HepG2 (cell line): ENCODE results near the gene GTF2I. TPM values are rescaled to one million over a fixed set of nuclear protein-coding genes. Genes with fewer than 3 reads are reported as not detected.

Source experiments
- ATAC-seq: fragments of 200-7000 bp; cut with Tn5 transposase; 3 replicates; pipeline ENCODE4 v1.9.1; 2020; ENCODE audit warnings: mild to moderate bottlenecking, moderate library complexity
- BruUV-seq: library from RNA; stranded (reverse); fragments of 400-500 nt; replicated peaks from 2 replicates; lab custom pipeline; 2021; lab: Mats Ljungman, UMichigan
- CTCF ChIA-PET: fragments of 300-600 bp; formaldehyde crosslinking; extraction: SDS; loops from one replicate; lab custom pipeline; 2021; ENCODE audit warnings: low total read pairs, inconsistent platforms, low intra/inter-chr PET ratio; lab: Yijun Ruan, JAX
- POLR2A ChIA-PET: fragments of 350-600 bp; sonication (Branson Sonifier 250); formaldehyde crosslinking; loops from one replicate; lab custom pipeline; 2020; ENCODE audit warnings: antibody characterized with exemption, inconsistent platforms; lab: Yijun Ruan, JAX
- DNase-seq: peaks from one replicate; pipeline ENCODE4 v3.0.0-alpha.2; 2015; ENCODE audit warnings: low spot score
- FAIRE-seq: peaks from 3 replicates; lab custom pipeline; 2011; peaks lifted over from hg19 to GRCh38; lab: Jason Lieb, UNC
- H2AFZ ChIP-seq: one replicate; pipeline ENCODE4 v1.6.1; 2011; ENCODE audit warnings: low read length, inconsistent platforms
- H3K27ac ChIP-seq: fragments of 300-600 bp; 3 replicates; pipeline ENCODE4 v1.8.0; 2011; ENCODE audit warnings: mixed run types, mild to moderate bottlenecking, mixed read lengths, low read length, inconsistent platforms; ENCODE audit not compliant: insufficient read depth; ENCODE audit errors: extremely low read length
- H3K27me3 ChIP-seq, 2 experiments: fragments of 200-600 bp in 1 of 2; 2 replicates in 1 of 2; 3 replicates in 1 of 2; pipeline versions ENCODE4 v1.6.0 to v1.8.0; 2011; ENCODE audit warnings: low read length in 2 of 2, mild to moderate bottlenecking in 2 of 2, moderate library complexity in 2 of 2, inconsistent platforms in 1 of 2; ENCODE audit not compliant: insufficient read depth in 2 of 2, control insufficient read depth in 1 of 2
- H3K36me3 ChIP-seq, 2 experiments: fragments of 200-600 bp in 1 of 2; replicated peaks in 1 of 2; 2 replicates in 1 of 2; 3 replicates in 1 of 2; pipeline versions ENCODE4 v1.5.1 to v1.8.0; 2011; ENCODE audit warnings: low read length in 2 of 2, inconsistent platforms in 1 of 2; ENCODE audit not compliant: insufficient read depth in 2 of 2, control insufficient read depth in 1 of 2
- H3K4me1 ChIP-seq: 2 replicates; pipeline ENCODE4 v1.5.1; 2012; ENCODE audit warnings: low read length, inconsistent platforms; ENCODE audit not compliant: insufficient read depth
- H3K4me2 ChIP-seq: 2 replicates; pipeline ENCODE4 v1.6.0; 2011; ENCODE audit warnings: low read depth, low read length, inconsistent platforms
- H3K4me3 ChIP-seq, 3 experiments: fragments of 200-600 bp in 1 of 3; sonication (generic), shearing (Covaris generic) in 1 of 3; replicated peaks in 1 of 3; 2 replicates each; pipeline ENCODE4 v1.5.1; 2011 to 2016; ENCODE audit warnings: low read length in 3 of 3, inconsistent platforms in 2 of 3, low read depth in 2 of 3, mild to moderate bottlenecking in 2 of 3, control low read depth in 1 of 3, mixed read lengths in 1 of 3; ENCODE audit not compliant: insufficient read depth in 1 of 3
- H3K79me2 ChIP-seq: one replicate; pipeline ENCODE4 v1.6.1; 2011; ENCODE audit warnings: low read length, inconsistent platforms; ENCODE audit not compliant: insufficient read depth
- H3K9ac ChIP-seq: 2 replicates; pipeline ENCODE4 v1.6.0; 2011; ENCODE audit warnings: mild to moderate bottlenecking, low read depth, low read length, inconsistent platforms; ENCODE audit not compliant: insufficient read depth
- H3K9me3 ChIP-seq: 2 replicates; pipeline ENCODE4 v1.5.1; 2012; ENCODE audit warnings: mild to moderate bottlenecking, low read length
- H4K20me1 ChIP-seq: 2 replicates; pipeline ENCODE4 v1.6.0; 2011; ENCODE audit warnings: inconsistent platforms, mild to moderate bottlenecking, low read length, moderate library complexity; ENCODE audit not compliant: insufficient read depth
- GLMP ChIP-seq: sonication (generic); formaldehyde crosslinking; IDR thresholded peaks from 2 replicates; pipeline ENCODE4 v1.9.0; 2021; ENCODE audit warnings: missing genetic modification reagents, mild to moderate bottlenecking, borderline replicate concordance
- GZF1 ChIP-seq: sonication (generic); formaldehyde crosslinking; IDR thresholded peaks from 2 replicates; pipeline ENCODE4 v1.5.1; 2020; ENCODE audit warnings: mild to moderate bottlenecking, missing genetic modification reagents
- HOXA5 ChIP-seq: sonication (generic); formaldehyde crosslinking; IDR thresholded peaks from 2 replicates; pipeline ENCODE4 v1.4.0; 2020; ENCODE audit warnings: missing genetic modification reagents
- PTBP1 ChIP-seq: fragments of 200-400 bp; formaldehyde crosslinking; IDR thresholded peaks from 2 replicates; pipeline ENCODE4 v1.6.1; 2018; ENCODE audit warnings: low read length, low read depth; ENCODE audit not compliant: poor library complexity, severe bottlenecking
- ZNF121 ChIP-seq: sonication (generic); formaldehyde crosslinking; IDR thresholded peaks from 2 replicates; pipeline ENCODE4 v1.5.0; 2020; ENCODE audit warnings: mild to moderate bottlenecking, missing genetic modification reagents
- ZNF724P ChIP-seq: sonication (generic); formaldehyde crosslinking; IDR thresholded peaks from 2 replicates; pipeline ENCODE4 v1.8.0; 2022; ENCODE audit warnings: missing genetic modification reagents, borderline replicate concordance
- ZNF770 ChIP-seq: sonication (generic); formaldehyde crosslinking; IDR thresholded peaks from 2 replicates; pipeline ENCODE4 v1.5.0; 2020; ENCODE audit warnings: mild to moderate bottlenecking, missing genetic modification reagents
- ZNF773 ChIP-seq: sonication (generic); formaldehyde crosslinking; IDR thresholded peaks from 2 replicates; pipeline ENCODE4 v1.4.0; 2020; ENCODE audit warnings: missing genetic modification reagents, borderline replicate concordance
- WGBS: methylation state at CpG from one replicate; pipeline ENCODE4 v1.1.6; 2017; ENCODE audit warnings: low lambda C conversion rate; 5-methylcytosine and 5-hydroxymethylcytosine counted together
- in situ Hi-C: cut with HindIII; loops from 2 replicates; pipeline ENCODE4 v1.10.0; 2017; ENCODE audit warnings: low pct_unique_long_range_greater_than_20kb; ENCODE audit not compliant: extremely low pct_ligation_motif_present
- intact Hi-C: fragments of 100-400 bp; cut with micrococcal nuclease; formaldehyde crosslinking; loops from one replicate; pipeline ENCODE4 v1.10.0; 2022; ENCODE audit not compliant: unreplicated experiment
- polyA plus RNA-seq, 8 experiments: library from polyadenylated mRNA; depleted of rRNA in 3 of 8; stranded (reverse) in 7 of 8; unstranded in 1 of 8; fragments of >200 nt; fragmentation: Illumina TruSeq in 4 of 8; extraction: Trizol in 4 of 8; gene quantifications; 2 replicates each; pipeline versions ENCODE4 v1.2.1 to v1.2.3, GENCODE V29; 2011 to 2016; ENCODE audit warnings: low read depth in 4 of 8, missing spikeins in 1 of 8, mixed read lengths in 1 of 8; ENCODE audit not compliant: insufficient read depth in 1 of 8
- total RNA-seq, 5 experiments: library from RNA; depleted of rRNA; stranded (reverse); fragments of >200 nt; fragmentation: Illumina TruSeq; extraction: Trizol; gene quantifications; 2 replicates each; pipeline ENCODE4 v1.2.3, GENCODE V29; 2016; ENCODE audit warnings: low read depth in 1 of 5

GTF2I gene
- total and polyA plus RNA-seq, 2 of the 13 experiments (the other 11 are each of a cell fraction or from before 2014, with no cell fraction given), result 74.6 to 125 TPM

- no peak for TF ChIP-seq ZNF724P (CRISPR knock-in tag)
- no peak for TF ChIP-seq PTBP1
- peak; percentile 66 for TF ChIP-seq ZNF770 (CRISPR knock-in tag)
- peak; percentile 76 for TF ChIP-seq ZNF121
- TF ChIP-seq ZNF773 (CRISPR knock-in tag), result no peak
- FAIRE-seq (no peak), DNase-seq (no peak), ATAC-seq (no peak)
- H3K27ac ChIP-seq, result no peak overlapping the region
- 95% methylated on average over 5 of the region's 5 CpGs for WGBS
- no peak overlapping the region for H2AFZ ChIP-seq
- no peaks in the 10 kb centered on the region for H3K36me3 ChIP-seq
- H3K4me2 ChIP-seq, result no peak overlapping the region
- ChIA-PET POLR2A (interaction anchor here (0.6 kb wide), 1 partner anchor 17 kb away, joined by 3 read pairs; no protein-coding TSS in a partner anchor), CTCF (no interaction called here)
- no peaks in the 10 kb centered on the region for H4K20me1 ChIP-seq
- H3K9me3 ChIP-seq, result no peaks in the 10 kb centered on the region
- in situ Hi-C loops (no loop called here), intact Hi-C loops (no loop called here)
- H3K4me1 ChIP-seq, result peaks cover 29% of the 10 kb centered on the region
- no peaks in the 10 kb centered on the region for H3K79me2 ChIP-seq
- no peak overlapping the region for H3K4me3 ChIP-seq
- H3K9ac ChIP-seq, result no peak overlapping the region
- BruUV-seq, result no TSS peak
- no peaks in the 10 kb centered on the region for H3K27me3 ChIP-seq
Observed at GRCh38 chr7:74622228-74622749, 35.2 kb upstream of the GTF2I start.

- in situ Hi-C loops (no loop called here), intact Hi-C loops (no loop called here)
- ChIA-PET POLR2A (no interaction called here), CTCF (no interaction called here)
- Histone ChIP-seq H3K36me3 (no peaks in the 10 kb centered on the region), H3K9me3 (no peaks in the 10 kb centered on the region), H3K27ac (no peak overlapping the region), H4K20me1 (no peaks in the 10 kb centered on the region), H2AFZ (no peak overlapping the region), H3K4me3 (no peak overlapping the region), H3K79me2 (no peaks in the 10 kb centered on the region), H3K27me3 (no peaks in the 10 kb centered on the region), H3K4me1 (peaks cover 34% of the 10 kb centered on the region), H3K9ac (no peak overlapping the region), H3K4me2 (no peak overlapping the region)
- no TSS peak for BruUV-seq
- TF ChIP-seq GLMP (CRISPR knock-in tag) (no peak), HOXA5 (CRISPR knock-in tag) (no peak), GZF1 (CRISPR knock-in tag) (peak; percentile 98)
- ATAC-seq (no peak), FAIRE-seq (no peak), DNase-seq (no peak)
- WGBS, result 87% methylated on average over 9 of the region's 9 CpGs
Observed at GRCh38 chr7:74623135-74623534, 34.4 kb upstream of the GTF2I start.
